Measurements from ENCODE around the gene ANKRD31.

GRCh38 chr5:75034137-75034739, 202.4 kb downstream of the ANKRD31 start:
- no peak for TF ChIP-seq CTCF (conservative IDR thresholded peaks at IDR 0.05)
- no peak for TF ChIP-seq EZH2 (IDR thresholded peaks at IDR 0.05; ENCODE audit: low read depth)

All from PC-9 (cell line).